Natural killer cell (primary cell): ENCODE data around the gene CHERP. TPM values are rescaled to one million over a fixed set of nuclear protein-coding genes. Genes with fewer than 3 reads are reported as not detected.

ENCODE experiments used
- ATAC-seq, 3 donors: fragments of 150-1000 bp in 2 of 3; fragments of 200-7000 bp in 1 of 3; cut with Tn5 transposase; 1 replicate in 1 of 3; 2 replicates in 2 of 3; pipeline ENCODE4 v1.10.0; 2021; ENCODE audit warnings: mild to moderate bottlenecking in 2 of 3, moderate library complexity in 2 of 3
- DNase-seq, 2 donors: peaks; one replicate each; pipeline versions ENCODE4 v3.0.0 to v3.0.0-alpha.2; 2013 to 2021; ENCODE audit warnings: mixed read lengths in 1 of 2
- H3K27ac ChIP-seq: one replicate; pipeline ENCODE4 v1.5.1; 2013; ENCODE audit warnings: mild to moderate bottlenecking, low read length
- H3K27me3 ChIP-seq: one replicate; pipeline ENCODE4 v1.6.1; 2013; ENCODE audit warnings: low read length; ENCODE audit not compliant: control insufficient read depth, insufficient read depth
- H3K36me3 ChIP-seq: one replicate; pipeline ENCODE4 v1.6.1; 2013; ENCODE audit warnings: low read length; ENCODE audit not compliant: control insufficient read depth, insufficient read depth
- H3K4me1 ChIP-seq: one replicate; pipeline ENCODE4 v1.6.1; 2013; ENCODE audit warnings: low read length; ENCODE audit not compliant: control insufficient read depth, insufficient read depth
- H3K4me3 ChIP-seq: one replicate; pipeline ENCODE4 v1.5.1; 2013; ENCODE audit warnings: low read length
- H3K9me3 ChIP-seq: one replicate; pipeline ENCODE4 v1.6.1; 2013; ENCODE audit warnings: low read length; ENCODE audit not compliant: control insufficient read depth, insufficient read depth
- H3K27ac Mint-ChIP-seq, 2 donors: one replicate each; pipeline ENCODE4 v1.8.0; 2022; ENCODE audit warnings: mild to moderate bottlenecking in 2 of 2, mixed read lengths in 2 of 2, moderate library complexity in 1 of 2
- H3K27me3 Mint-ChIP-seq, 2 donors: one replicate each; pipeline ENCODE4 v1.8.0; 2022; ENCODE audit warnings: low read depth in 2 of 2, mixed read lengths in 2 of 2
- H3K36me3 Mint-ChIP-seq: one replicate; pipeline ENCODE4 v1.8.0; 2022; ENCODE audit warnings: mixed read lengths
- H3K4me1 Mint-ChIP-seq, 2 donors: one replicate each; pipeline ENCODE4 v1.8.0; 2022; ENCODE audit warnings: mixed read lengths in 2 of 2
- H3K4me3 Mint-ChIP-seq: one replicate; pipeline ENCODE4 v1.8.0; 2022; ENCODE audit warnings: mild to moderate bottlenecking, moderate library complexity, mixed read lengths
- H3K9me3 Mint-ChIP-seq, 2 donors: one replicate each; pipeline ENCODE4 v1.8.0; 2022; ENCODE audit warnings: mixed read lengths in 2 of 2
- WGBS: methylation state at CpG from one replicate; pipeline ENCODE4 v1.1.7; 2013; ENCODE audit warnings: missing lambda C conversion rate; ENCODE audit not compliant: insufficient coverage; 5-methylcytosine and 5-hydroxymethylcytosine counted together
- intact Hi-C: fragments of 100-400 bp; cut with micrococcal nuclease; formaldehyde crosslinking; loops from one replicate; pipeline ENCODE4 v1.14.2; 2022
- total RNA-seq, 4 donors: library from RNA; stranded (reverse); fragments of 120-200 nt in 1 of 4; gene quantifications; one replicate each; pipeline versions ENCODE4 v1.2.3 to v1.2.4, GENCODE V29; 2013 to 2022
- TF ChIP-seq, protein P1 (sequence below): fragments of 200-600 bp; IDR thresholded peaks from one replicate; pipeline ENCODE4 v1.8.0; 2022; ENCODE audit warnings: antibody characterized with exemption

CHERP gene
- total RNA-seq, 3 donors from 2014 or later (not counting 1 experiment from before 2014, with no cell fraction given) = 46.5 to 70.8 (median 68.2) TPM

GRCh38 chr19:16584248-16585093 is 42.2 kb upstream of the CHERP start:
- Mint-ChIP-seq H3K9me3 (no peaks in the 10 kb centered on the region), H3K36me3 (no peaks in the 10 kb centered on the region), H3K27ac (peak overlapping the region; percentile 88 to 89), H3K4me1 (peaks cover 55 to 86% of the 10 kb centered on the region in 2 donors), H3K27me3 (no peaks in the 10 kb centered on the region), H3K4me3 (peak overlapping the region; percentile 74)
- Histone ChIP-seq H3K4me3 (peak overlapping the region; percentile 44), H3K27ac (peak overlapping the region; percentile 88), H3K4me1 (peaks cover 81% of the 10 kb centered on the region), H3K9me3 (no peaks in the 10 kb centered on the region), H3K27me3 (no peaks in the 10 kb centered on the region), H3K36me3 (no peaks in the 10 kb centered on the region)
- TF ChIP-seq, protein P1, sequence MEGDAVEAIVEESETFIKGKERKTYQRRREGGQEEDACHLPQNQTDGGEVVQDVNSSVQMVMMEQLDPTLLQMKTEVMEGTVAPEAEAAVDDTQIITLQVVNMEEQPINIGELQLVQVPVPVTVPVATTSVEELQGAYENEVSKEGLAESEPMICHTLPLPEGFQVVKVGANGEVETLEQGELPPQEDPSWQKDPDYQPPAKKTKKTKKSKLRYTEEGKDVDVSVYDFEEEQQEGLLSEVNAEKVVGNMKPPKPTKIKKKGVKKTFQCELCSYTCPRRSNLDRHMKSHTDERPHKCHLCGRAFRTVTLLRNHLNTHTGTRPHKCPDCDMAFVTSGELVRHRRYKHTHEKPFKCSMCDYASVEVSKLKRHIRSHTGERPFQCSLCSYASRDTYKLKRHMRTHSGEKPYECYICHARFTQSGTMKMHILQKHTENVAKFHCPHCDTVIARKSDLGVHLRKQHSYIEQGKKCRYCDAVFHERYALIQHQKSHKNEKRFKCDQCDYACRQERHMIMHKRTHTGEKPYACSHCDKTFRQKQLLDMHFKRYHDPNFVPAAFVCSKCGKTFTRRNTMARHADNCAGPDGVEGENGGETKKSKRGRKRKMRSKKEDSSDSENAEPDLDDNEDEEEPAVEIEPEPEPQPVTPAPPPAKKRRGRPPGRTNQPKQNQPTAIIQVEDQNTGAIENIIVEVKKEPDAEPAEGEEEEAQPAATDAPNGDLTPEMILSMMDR = no peak
- DNase-seq (peak; percentile 91 to 98), ATAC-seq (peak; percentile 80 to 93 (median 82))
- intact Hi-C loops = loop anchor here (1.0 to 10.0 kb wide), 7 partner anchors 10 to 510 kb away; partner anchors contain the start of genes MED26, SLC35E1 and TPM4
- WGBS = 6% methylated on average over 11 of the region's 15 CpGs

DNA sequence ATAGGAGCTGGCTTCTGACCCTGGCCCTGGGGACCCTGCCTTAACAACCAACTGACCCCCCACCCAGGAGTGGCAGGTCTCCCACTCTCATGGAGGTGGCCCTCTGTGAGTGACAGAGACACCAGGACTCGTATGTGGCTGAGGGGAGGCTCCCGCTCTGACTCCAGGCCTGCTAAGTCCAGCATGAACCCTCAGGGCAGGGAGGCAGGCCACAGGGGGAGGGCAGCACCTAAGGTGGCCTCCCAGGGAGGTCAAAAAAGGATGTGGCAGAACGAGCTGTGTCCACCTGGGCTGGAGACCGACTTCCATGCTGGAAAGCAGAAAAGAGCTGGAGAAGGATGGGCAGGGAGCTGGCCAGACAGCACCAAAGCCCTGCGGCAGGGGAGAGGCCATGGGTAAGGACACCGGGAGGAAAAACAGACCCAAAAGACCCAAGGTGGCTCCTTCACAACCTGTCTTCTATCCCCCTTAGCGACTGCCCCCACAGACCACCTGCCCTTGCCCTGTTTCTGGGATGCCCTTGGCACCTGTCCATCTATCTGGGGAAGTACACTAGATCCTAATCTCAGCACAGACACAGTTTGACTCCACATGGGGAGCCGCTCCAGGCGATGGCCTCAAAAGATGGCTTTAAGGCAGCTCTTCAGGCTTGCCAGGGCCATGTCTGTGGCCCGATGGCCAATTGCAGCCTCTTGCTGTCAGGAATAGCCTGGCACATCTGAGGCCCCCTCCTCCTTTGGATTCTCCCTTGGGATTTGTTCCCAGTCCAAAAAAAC is 40.4 kb upstream of the CHERP start:
- intact Hi-C loops = loop anchor here (5.0 to 10.0 kb wide), 2 partner anchors 210 to 508 kb away; partner anchors contain the start of gene TPM4
- ATAC-seq (no peak), DNase-seq (no peak)
- H3K4me1 Mint-ChIP-seq = peaks cover 47 to 77% of the 10 kb centered on the region in 2 donors
- no peaks in the 10 kb centered on the region for H3K9me3 Mint-ChIP-seq
- H3K27ac ChIP-seq = no peak overlapping the region
- no peaks in the 10 kb centered on the region for H3K9me3 ChIP-seq
- H3K4me3 Mint-ChIP-seq = peak overlapping the region; percentile 2
- H3K27me3 ChIP-seq = no peaks in the 10 kb centered on the region
- TF ChIP-seq, protein P1 = no peak
- WGBS = 92% methylated on average over 10 of the region's 10 CpGs
- H3K36me3 Mint-ChIP-seq = no peaks in the 10 kb centered on the region
- H3K27me3 Mint-ChIP-seq = no peaks in the 10 kb centered on the region
- peak overlapping the region in 1 of 2 donors; percentile 89 for H3K27ac Mint-ChIP-seq
- H3K4me3 ChIP-seq = no peak overlapping the region
- peaks cover 65% of the 10 kb centered on the region for H3K4me1 ChIP-seq
- peaks cover 17% of the 10 kb centered on the region for H3K36me3 ChIP-seq

DNA sequence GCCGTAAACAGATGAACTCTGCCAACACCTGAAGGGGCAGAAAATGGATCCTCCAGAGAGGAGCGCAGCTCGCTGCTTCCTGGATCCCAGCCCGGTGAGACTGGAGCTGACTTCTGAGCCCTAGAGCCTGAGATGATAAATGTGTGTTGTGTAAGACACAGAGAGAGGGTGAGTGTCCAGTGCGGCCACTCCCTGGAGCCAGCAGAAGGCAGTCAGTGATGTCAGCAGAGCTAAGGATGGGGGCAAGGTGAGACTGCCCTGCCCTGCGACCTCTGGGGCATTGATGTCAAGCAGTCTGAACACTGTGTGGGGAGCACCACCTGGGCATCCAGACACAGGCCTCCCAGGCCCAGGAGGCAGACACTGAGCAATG is 39.7 kb upstream of the CHERP start:
- intact Hi-C loops = loop anchor here (5.0 to 10.0 kb wide), 2 partner anchors 210 to 507 kb away; partner anchors contain the start of gene TPM4
- Mint-ChIP-seq H3K4me1 (peaks cover 42 to 70% of the 10 kb centered on the region in 2 donors), H3K36me3 (no peaks in the 10 kb centered on the region), H3K27me3 (no peaks in the 10 kb centered on the region), H3K4me3 (no peak overlapping the region), H3K27ac (peak overlapping the region; percentile 61 to 89), H3K9me3 (no peaks in the 10 kb centered on the region)
- Histone ChIP-seq H3K9me3 (no peaks in the 10 kb centered on the region), H3K27me3 (no peaks in the 10 kb centered on the region), H3K36me3 (peaks cover 19% of the 10 kb centered on the region), H3K4me3 (no peak overlapping the region), H3K4me1 (peaks cover 58% of the 10 kb centered on the region), H3K27ac (no peak overlapping the region)
- ATAC-seq (no peak), DNase-seq (no peak)
- TF ChIP-seq, protein P1 = no peak
- WGBS = 93% methylated on average over 6 of the region's 6 CpGs
